NOMO-1 treated with DMSO at 0.1 percent for 48 hours (cell line): ENCODE measurements around the gene C7orf57.
A peak's percentile ranks its signal among the peaks of the same experiment; 100 is the strongest.

Source experiments
- DNase-seq: peaks from one replicate; lab custom pipeline; 2025; ENCODE audit not compliant: unreplicated experiment; lab: John Stamatoyannopoulos, UW

C7orf57 gene

DNA sequence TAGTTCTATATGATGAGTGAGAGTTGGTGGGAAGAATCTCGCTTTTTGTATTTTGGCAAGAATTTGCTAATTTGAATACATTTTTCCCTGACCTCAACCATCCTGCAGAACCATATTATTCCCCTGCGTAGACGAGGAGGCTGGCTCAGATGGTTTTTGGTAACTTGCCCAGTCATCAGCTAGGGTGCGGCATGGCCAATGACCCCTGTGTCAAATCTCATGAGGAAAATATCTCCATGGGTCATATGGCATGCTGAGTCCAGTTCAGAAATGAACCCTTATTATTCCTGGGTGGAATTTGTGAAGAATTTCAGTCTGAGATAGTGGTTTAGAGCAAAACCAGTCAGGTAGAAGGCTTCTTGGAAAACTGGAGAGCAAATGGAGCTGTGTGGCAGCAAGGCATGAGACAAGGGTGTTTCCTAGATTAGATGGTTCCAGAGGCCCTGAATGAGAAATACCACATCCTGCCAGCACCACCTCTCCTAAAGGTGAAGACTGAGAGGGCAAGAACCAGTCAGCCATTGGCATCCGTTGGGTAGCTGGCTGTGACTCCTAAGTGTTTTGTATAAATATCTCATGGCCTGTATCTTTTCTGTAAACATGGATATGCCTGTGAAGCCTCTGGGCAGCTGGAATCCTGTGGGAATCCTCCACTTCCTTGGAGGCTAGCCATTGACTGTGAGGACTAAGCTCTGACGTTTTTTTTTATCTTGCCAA, 47.9 kb downstream of the C7orf57 start:
- no peak for DNase-seq

GRCh38 chr7:48084727-48085432, 49.5 kb downstream of the C7orf57 start:
- DNase-seq = peak; percentile 95

DNA sequence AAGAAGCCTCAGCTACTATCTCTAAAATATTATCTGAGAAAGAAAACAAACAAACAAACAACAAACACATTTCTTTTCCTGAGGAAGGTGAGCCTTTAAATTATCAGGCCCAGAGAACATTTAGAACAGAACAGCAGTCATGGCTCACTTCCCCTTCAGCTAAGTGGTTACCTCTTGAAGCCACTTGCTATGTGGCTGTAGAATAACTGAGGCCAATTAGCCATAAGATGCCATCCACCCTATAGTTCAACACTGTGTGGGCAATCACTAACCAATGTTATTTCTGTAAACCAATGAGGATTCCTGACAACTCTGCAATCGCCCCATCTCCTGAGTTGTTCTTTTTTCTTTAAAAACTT, 50.1 kb downstream of the C7orf57 start:
- peak; percentile 65 for DNase-seq

- no peak for DNase-seq
Measured at GRCh38 chr7:48085942-48086341, 50.6 kb downstream of the C7orf57 start.

GRCh38 chr7:48087349-48087748, 52.0 kb downstream of the C7orf57 start:
- DNase-seq = peak; percentile 52

- peak; percentile 93 for DNase-seq
Measured at GRCh38 chr7:48088559-48089045, 53.3 kb downstream of the C7orf57 start.

GRCh38 chr7:48089046-48090003, 54.0 kb downstream of the C7orf57 start, which contains the start of gene UPP1:
Gene UPP1, plus strand, starts transcription at chr7:48089265. Its CDS starts 5,519 bp downstream, at chr7:48094784.
- no peak for DNase-seq

DNA sequence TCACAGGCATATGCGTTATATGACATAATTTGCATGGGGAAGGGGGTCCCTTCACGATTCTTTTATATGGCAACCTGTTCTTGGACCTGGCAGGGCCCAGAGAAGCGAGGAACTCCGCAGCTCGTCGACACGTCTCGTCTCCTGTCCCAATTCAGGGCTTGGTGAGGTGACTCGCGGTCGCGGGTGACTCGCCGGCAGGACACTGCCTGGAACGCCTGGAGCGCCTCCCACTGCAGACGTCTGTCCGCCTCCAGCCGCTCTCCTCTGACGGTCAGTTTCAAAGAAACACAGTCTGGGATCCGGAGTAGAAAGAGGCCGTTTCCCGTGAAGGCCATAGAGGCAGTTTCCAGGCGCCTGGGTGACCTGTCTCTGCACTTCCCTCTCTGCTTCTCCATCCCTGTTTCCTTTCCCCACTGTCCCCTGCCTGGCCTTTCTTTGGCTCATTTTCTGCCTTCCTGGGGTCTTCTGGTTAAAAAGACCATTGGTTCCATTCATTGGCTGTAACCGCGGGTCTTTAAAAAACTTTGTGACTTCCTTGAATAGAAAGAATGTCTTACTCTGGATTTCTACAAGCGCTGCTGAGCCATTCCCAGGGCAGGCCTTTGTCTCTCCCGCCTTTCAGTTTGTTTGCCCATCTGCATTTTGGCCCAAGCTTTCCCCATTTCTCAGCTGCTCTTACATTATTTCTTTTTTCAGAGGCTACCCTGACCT, 54.9 kb downstream of the C7orf57 start:
- DNase-seq = no peak

DNA sequence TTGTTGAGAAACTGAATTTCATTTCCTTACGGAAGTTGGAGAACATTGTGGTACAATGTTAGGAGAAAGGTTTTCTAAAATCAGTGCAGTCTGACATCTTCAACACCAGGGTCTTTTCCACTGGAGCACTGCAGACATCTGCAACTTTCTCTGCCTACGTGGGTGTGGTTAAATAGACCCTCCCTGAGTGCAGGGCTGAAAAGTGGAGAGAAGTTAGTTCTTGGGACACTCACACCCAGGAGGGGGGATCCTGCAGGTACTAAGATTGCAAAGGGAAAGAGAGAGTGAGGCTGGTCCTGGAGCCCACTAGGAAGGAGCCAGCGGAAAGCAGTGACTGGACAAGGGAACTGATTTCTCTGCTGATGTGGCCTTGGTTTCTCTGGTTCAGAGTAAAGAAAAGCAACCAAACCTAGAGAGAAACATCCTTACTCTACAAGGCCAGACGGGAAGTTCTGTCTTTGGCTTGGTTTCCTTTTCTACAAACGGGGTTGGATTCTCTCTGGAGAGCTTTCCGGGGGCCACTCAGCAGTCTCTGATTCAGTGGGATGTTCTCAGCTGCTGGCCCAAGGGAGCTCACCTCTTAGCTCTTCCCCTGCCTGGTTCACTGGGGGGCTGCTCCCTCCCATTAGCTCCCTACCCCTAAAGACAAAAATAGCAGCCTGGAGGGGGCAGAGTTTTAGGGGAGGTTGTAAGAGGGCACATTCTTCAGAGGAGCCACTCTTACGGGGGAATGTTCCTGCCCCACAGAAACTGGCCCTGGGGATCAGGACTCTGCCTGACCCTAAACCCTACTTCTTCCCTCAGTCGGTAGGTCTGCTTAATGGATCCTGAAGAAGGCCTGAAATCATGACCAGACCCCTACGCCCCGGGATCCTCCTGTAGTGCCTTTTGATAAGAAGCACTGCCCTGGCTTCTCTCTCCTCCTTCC, 56.4 kb downstream of the C7orf57 start:
- no peak for DNase-seq

GRCh38 chr7:48094861-48095293, 59.5 kb downstream of the C7orf57 start:
- no peak for DNase-seq

GRCh38 chr7:48096273-48096672, 60.9 kb downstream of the C7orf57 start:
- DNase-seq = peak; percentile 20

- DNase-seq = peak; percentile 63
Measured at GRCh38 chr7:48097521-48098231, 62.3 kb downstream of the C7orf57 start.

GRCh38 chr7:48098846-48099245, 63.5 kb downstream of the C7orf57 start:
- no peak for DNase-seq

DNA sequence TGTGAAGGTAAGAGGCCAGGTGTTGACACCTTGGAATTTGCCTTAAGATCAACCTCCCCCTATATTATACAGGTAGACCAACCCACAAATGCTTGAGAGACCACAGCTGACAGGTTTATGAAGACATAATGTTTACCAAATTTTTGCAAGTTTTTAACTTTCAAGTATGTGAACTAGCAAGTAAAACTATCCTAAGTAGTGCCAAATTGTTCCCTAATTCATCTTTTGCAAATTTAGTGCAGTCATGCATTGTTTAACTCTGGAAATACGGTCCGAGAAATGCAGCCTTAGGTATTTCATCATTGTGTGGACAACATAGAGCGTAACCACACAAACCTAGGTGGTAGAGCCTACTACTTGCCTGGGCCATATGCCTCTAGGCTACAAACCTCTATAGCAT, 64.4 kb downstream of the C7orf57 start:
- no peak for DNase-seq

- no peak for DNase-seq
Measured at GRCh38 chr7:48101352-48101751, 66.0 kb downstream of the C7orf57 start.

GRCh38 chr7:48101968-48102367, 66.6 kb downstream of the C7orf57 start:
- DNase-seq = no peak

- no peak for DNase-seq
Measured at GRCh38 chr7:48102530-48102929, 67.2 kb downstream of the C7orf57 start.

- DNase-seq = no peak
Measured at GRCh38 chr7:48105045-48105444, 69.7 kb downstream of the C7orf57 start.
